H9 (cell line): ENCODE results near the gene MAPK4. TPM values are rescaled to one million over a fixed set of nuclear protein-coding genes. Genes with fewer than 3 reads are reported as not detected.

Experiments used
- DNase-seq: peaks from one replicate; pipeline ENCODE4 v3.0.0-alpha.2; 2017
- H2AFZ ChIP-seq: one replicate; pipeline ENCODE4 v1.6.1; 2013; ENCODE audit warnings: mild to moderate bottlenecking, low read length, control low read depth, moderate library complexity
- H2AK5ac ChIP-seq: 2 replicates; pipeline ENCODE4 v1.6.1; 2013; ENCODE audit warnings: low read length, control low read depth, mixed read lengths; ENCODE audit not compliant: insufficient read length
- H2BK120ac ChIP-seq: one replicate; pipeline ENCODE4 v1.6.1; 2013; ENCODE audit warnings: low read depth, mild to moderate bottlenecking, low read length, control low read depth, inconsistent platforms; ENCODE audit not compliant: poor library complexity, severe bottlenecking
- H2BK12ac ChIP-seq: 2 replicates; pipeline ENCODE4 v1.6.1; 2013; ENCODE audit warnings: low read length, control low read depth, mixed read lengths, low read depth; ENCODE audit not compliant: insufficient read length
- H2BK15ac ChIP-seq: 2 replicates; pipeline ENCODE4 v1.6.1; 2013; ENCODE audit warnings: low read depth, low read length, control low read depth
- H2BK20ac ChIP-seq: one replicate; pipeline ENCODE4 v1.6.1; 2013; ENCODE audit warnings: low read depth, mild to moderate bottlenecking, low read length, control low read depth, inconsistent platforms; ENCODE audit not compliant: poor library complexity, severe bottlenecking
- H2BK5ac ChIP-seq: 2 replicates; pipeline ENCODE4 v1.6.1; 2013; ENCODE audit warnings: low read length, control low read depth, mixed read lengths; ENCODE audit not compliant: insufficient read length
- H3K14ac ChIP-seq: 2 replicates; pipeline ENCODE4 v1.6.1; 2013; ENCODE audit warnings: low read length, control low read depth; ENCODE audit not compliant: insufficient read depth
- H3K18ac ChIP-seq: 2 replicates; pipeline ENCODE4 v1.6.1; 2013; ENCODE audit warnings: low read depth, mild to moderate bottlenecking, mixed read lengths, low read length, control low read depth; ENCODE audit not compliant: insufficient read length
- H3K23ac ChIP-seq: 2 replicates; pipeline ENCODE4 v1.6.1; 2013; ENCODE audit warnings: low read length, control low read depth, mixed read lengths, low read depth; ENCODE audit not compliant: insufficient read length
- H3K23me2 ChIP-seq: 2 replicates; pipeline ENCODE4 v1.6.1; 2013; ENCODE audit warnings: low read depth, mild to moderate bottlenecking, mixed read lengths, low read length, control low read depth; ENCODE audit not compliant: insufficient read length, poor library complexity, severe bottlenecking
- H3K27ac ChIP-seq: 2 replicates; pipeline ENCODE4 v1.5.1; 2013; ENCODE audit warnings: low read length, control low read depth, mixed read lengths, low read depth; ENCODE audit not compliant: insufficient read length
- H3K27me3 ChIP-seq: 2 replicates; pipeline ENCODE4 v1.6.1; 2013; ENCODE audit warnings: low read length, control low read depth, inconsistent platforms; ENCODE audit not compliant: insufficient read depth
- H3K4ac ChIP-seq: 2 replicates; pipeline ENCODE4 v1.6.1; 2013; ENCODE audit warnings: low read depth, mild to moderate bottlenecking, control low read depth, inconsistent platforms, low read length, moderate library complexity
- H3K4me1 ChIP-seq: 2 replicates; pipeline ENCODE4 v1.6.1; 2013; ENCODE audit warnings: low read length, control low read depth, inconsistent platforms; ENCODE audit not compliant: insufficient read depth
- H3K4me2 ChIP-seq: 2 replicates; pipeline ENCODE4 v1.6.1; 2013; ENCODE audit warnings: low read length, control low read depth, mixed read lengths; ENCODE audit not compliant: insufficient read length, insufficient read depth
- H3K56ac ChIP-seq: 2 replicates; pipeline ENCODE4 v1.6.1; 2013; ENCODE audit warnings: low read depth, mild to moderate bottlenecking, mixed read lengths, low read length, control low read depth; ENCODE audit not compliant: insufficient read length
- H3K79me1 ChIP-seq: 2 replicates; pipeline ENCODE4 v1.6.1; 2013; ENCODE audit warnings: low read depth, mild to moderate bottlenecking, moderate library complexity, low read length, control low read depth, inconsistent platforms; ENCODE audit not compliant: insufficient read depth, poor library complexity, severe bottlenecking
- H3K79me2 ChIP-seq: 2 replicates; pipeline ENCODE4 v1.6.1; 2013; ENCODE audit warnings: low read length, control low read depth, inconsistent platforms; ENCODE audit not compliant: insufficient read depth
- H3K9ac ChIP-seq: 2 replicates; pipeline ENCODE4 v1.6.1; 2013; ENCODE audit warnings: low read length, control low read depth, mixed read lengths; ENCODE audit not compliant: insufficient read length; ENCODE audit errors: extremely low read depth
- H3K9me3 ChIP-seq: one replicate; pipeline ENCODE4 v1.6.1; 2013; ENCODE audit warnings: low read depth, low read length, inconsistent platforms; ENCODE audit not compliant: control insufficient read depth
- H3T11ph ChIP-seq: one replicate; pipeline ENCODE4 v1.6.1; 2013; ENCODE audit warnings: mild to moderate bottlenecking, low read length, control low read depth, inconsistent platforms
- H4K20me1 ChIP-seq: one replicate; pipeline ENCODE4 v1.6.1; 2013; ENCODE audit not compliant: control insufficient read depth, insufficient read length, insufficient read depth
- H4K5ac ChIP-seq: 2 replicates; pipeline ENCODE4 v1.6.1; 2013; ENCODE audit warnings: low read depth, mild to moderate bottlenecking, mixed read lengths, low read length, control low read depth; ENCODE audit not compliant: insufficient read length
- H4K8ac ChIP-seq: replicated peaks from 2 replicates; pipeline ENCODE4 v1.6.1; 2013; ENCODE audit warnings: low read length, control low read depth, mixed read lengths, low read depth; ENCODE audit not compliant: insufficient read length
- H4K91ac ChIP-seq: 2 replicates; pipeline ENCODE4 v1.6.1; 2013; ENCODE audit warnings: low read depth, mild to moderate bottlenecking, moderate library complexity, mixed read lengths, low read length, control low read depth; ENCODE audit not compliant: insufficient read length
- H3K27ac Mint-ChIP-seq, 3 experiments: 2 replicates in 2 of 3; 3 replicates in 1 of 3; pipeline ENCODE4 v1.8.0; 2020 to 2021; ENCODE audit warnings: mixed read lengths in 3 of 3, mild to moderate bottlenecking in 1 of 3, moderate library complexity in 1 of 3
- H3K27me3 Mint-ChIP-seq: 2 replicates; pipeline ENCODE4 v1.8.0; 2021; ENCODE audit warnings: low read depth, mild to moderate bottlenecking, moderate library complexity, mixed read lengths
- H3K36me3 Mint-ChIP-seq, 3 experiments: 2 replicates in 2 of 3; 3 replicates in 1 of 3; pipeline ENCODE4 v1.8.0; 2020 to 2021; ENCODE audit warnings: low read depth in 3 of 3, mixed read lengths in 3 of 3; ENCODE audit not compliant: insufficient read depth in 1 of 3
- H3K4me1 Mint-ChIP-seq, 2 experiments: 2 replicates each; pipeline ENCODE4 v1.8.0; 2020; ENCODE audit warnings: mixed read lengths in 2 of 2
- H3K4me3 Mint-ChIP-seq, 2 experiments: 2 replicates in 1 of 2; 3 replicates in 1 of 2; pipeline ENCODE4 v1.8.0; 2020 to 2021; ENCODE audit warnings: mild to moderate bottlenecking in 2 of 2, mixed read lengths in 2 of 2, moderate library complexity in 1 of 2
- H3K9me3 Mint-ChIP-seq, 2 experiments: 2 replicates in 1 of 2; 3 replicates in 1 of 2; pipeline ENCODE4 v1.8.0; 2020; ENCODE audit warnings: mild to moderate bottlenecking in 2 of 2, mixed read lengths in 2 of 2, moderate library complexity in 1 of 2
- CTCF ChIP-seq: fragments of 200-600 bp; sonication (generic); conservative IDR thresholded peaks from 3 replicates; pipeline ENCODE4 v1.8.0; 2021; ENCODE audit warnings: antibody characterized with exemption, mild to moderate bottlenecking
- WGBS: extraction: QIAGEN DNeasy Blood & Tissue Kit; methylation state at CpG from one replicate; pipeline ENCODE4 v1.1.7; 2013; ENCODE audit warnings: missing lambda C conversion rate, low lambda C conversion rate, mixed read lengths; ENCODE audit not compliant: insufficient read length; ENCODE audit errors: extremely low coverage; 5-methylcytosine and 5-hydroxymethylcytosine counted together
- total RNA-seq: library from RNA; stranded (reverse); gene quantifications from 2 replicates; pipeline ENCODE4 v1.2.1, GENCODE V29; 2021

The MAPK4 gene
- total RNA-seq, 1 experiment from 2014 or later, result 1.6 TPM

GRCh38 chr18:50590593-50590992 lies 30.7 kb downstream of the MAPK4 start:
- peaks cover 0 to 6% (median 0%) of the 10 kb centered on the region in 3 experiments; a peak in 4 of 7 replicates for H3K36me3 Mint-ChIP-seq
- H2BK120ac ChIP-seq, result no peak overlapping the region
- WGBS, result no CpG with 5 or more reads among the region's 3 CpGs
- no peaks in the 10 kb centered on the region for H3K79me1 ChIP-seq
- H3K56ac ChIP-seq, result no peak overlapping the region
- DNase-seq, result no peak
- TF ChIP-seq CTCF, result no peak
- no peak overlapping the region for H3K4me2 ChIP-seq
- H3K27me3 Mint-ChIP-seq, result peaks cover 1% of the 10 kb centered on the region; the same call in 1 of the 2 replicates
- no peak overlapping the region for H3K9ac ChIP-seq
- H3T11ph ChIP-seq, result no peak overlapping the region
- H2BK12ac ChIP-seq, result no peak overlapping the region
- no peak overlapping the region for H2BK15ac ChIP-seq
- no peak overlapping the region for H4K91ac ChIP-seq
- no peak overlapping the region for H3K18ac ChIP-seq
- no peak overlapping the region for H2BK5ac ChIP-seq
- peaks cover 4 to 5% of the 10 kb centered on the region in 2 experiments; a peak in 3 of 5 replicates for H3K9me3 Mint-ChIP-seq
- no peak overlapping the region for H3K27ac ChIP-seq
- H3K23ac ChIP-seq, result no peak overlapping the region
- H3K27ac Mint-ChIP-seq, result no peak overlapping the region
- no peaks in the 10 kb centered on the region for H3K4me1 ChIP-seq
- no peak overlapping the region for H3K4me3 Mint-ChIP-seq
- H4K5ac ChIP-seq, result no peak overlapping the region
- no peaks in the 10 kb centered on the region for H3K9me3 ChIP-seq
- no peak overlapping the region for H3K4ac ChIP-seq
- H3K4me1 Mint-ChIP-seq, result peaks cover 0 to under 1% of the 10 kb centered on the region in 2 experiments; a peak in 2 of 4 replicates
- H3K14ac ChIP-seq, result no peak overlapping the region
- H2AFZ ChIP-seq, result no peak overlapping the region
- H3K23me2 ChIP-seq, result no peaks in the 10 kb centered on the region
- H4K8ac ChIP-seq, result no peak overlapping the region
- no peaks in the 10 kb centered on the region for H3K27me3 ChIP-seq
- H4K20me1 ChIP-seq, result no peaks in the 10 kb centered on the region
- no peak overlapping the region for H2BK20ac ChIP-seq
- H2AK5ac ChIP-seq, result no peak overlapping the region
- H3K79me2 ChIP-seq, result no peaks in the 10 kb centered on the region
